A549 (cell line): ENCODE measurements around the gene DNAJC5G. TPM values are rescaled to one million over a fixed set of nuclear protein-coding genes. Genes with fewer than 3 reads are reported as not detected.

Experiments
- ATAC-seq, 2 experiments: fragments of 200-7000 bp in 1 of 2; fragments of >200 bp in 1 of 2; cut with Nextera tagmentation in 1 of 2; cut with Tn5 transposase in 1 of 2; 3 replicates each; pipeline versions ENCODE4 v1.8.0 to v1.9.1; 2018 to 2020; ENCODE audit warnings: mild to moderate bottlenecking in 1 of 2, moderate library complexity in 1 of 2
- CTCF ChIA-PET: fragments of 300-600 bp; sonication (Branson Sonifier 250); formaldehyde crosslinking; extraction: SDS; loops from one replicate; lab custom pipeline; 2021; ENCODE audit warnings: antibody characterized with exemption, inconsistent platforms; lab: Yijun Ruan, JAX
- POLR2A ChIA-PET: fragments of 350-600 bp; formaldehyde crosslinking; extraction: SDS; loops from one replicate; lab custom pipeline; 2021; ENCODE audit warnings: antibody characterized with exemption, inconsistent platforms; lab: Yijun Ruan, JAX
- DNase-seq, 2 experiments: peaks; one replicate each; pipeline versions ENCODE4 v3.0.0 to v3.0.0-alpha.2; 2011 to 2016; ENCODE audit warnings: low read depth in 1 of 2, low spot score in 1 of 2
- FAIRE-seq: peaks from 2 replicates; lab custom pipeline; 2011; peaks lifted over from hg19 to GRCh38; lab: Jason Lieb, UNC
- H3K27ac ChIP-seq, 2 experiments: fragments of >200 bp; sonication (Bioruptor Twin); formaldehyde crosslinking; 3 replicates each; pipeline ENCODE4 v1.5.1; 2016 to 2017
- H3K4me1 ChIP-seq: fragments of >200 bp; sonication (Bioruptor Twin); formaldehyde crosslinking; 3 replicates; pipeline ENCODE4 v1.6.1; 2016
- H3K4me2 ChIP-seq: fragments of >200 bp; sonication (Bioruptor Twin); formaldehyde crosslinking; 3 replicates; pipeline ENCODE4 v1.6.1; 2016
- H3K4me3 ChIP-seq: fragments of >200 bp; sonication (Bioruptor Twin); formaldehyde crosslinking; 3 replicates; pipeline ENCODE4 v1.5.1; 2016
- H3K9me3 ChIP-seq: fragments of >200 bp; sonication (Bioruptor Twin); formaldehyde crosslinking; 3 replicates; pipeline ENCODE4 v1.6.1; 2016
- ATOH8 ChIP-seq: fragments of 250-450 bp; sonication (Bioruptor Pico); IDR thresholded peaks from 2 replicates; pipeline ENCODE4 v1.5.0; 2020; ENCODE audit warnings: low read depth, mild to moderate bottlenecking, moderate library complexity
- BCL3 ChIP-seq: fragments of >200 bp; sonication (Bioruptor Twin); formaldehyde crosslinking; IDR thresholded peaks from 3 replicates; pipeline ENCODE4 v1.6.1; 2016
- CHD2 ChIP-seq: fragments of 150-350 bp; IDR thresholded peaks from 2 replicates; pipeline ENCODE4 v1.6.1; 2014; ENCODE audit warnings: low read length; ENCODE audit not compliant: partially characterized antibody
- E2F6 ChIP-seq: IDR thresholded peaks from 2 replicates; pipeline ENCODE4 v1.6.1; 2012; ENCODE audit warnings: low read depth, borderline replicate concordance
- ELK1 ChIP-seq: fragments of 150-350 bp; IDR thresholded peaks from 2 replicates; pipeline ENCODE4 v1.6.1; 2014; ENCODE audit warnings: low read depth, mild to moderate bottlenecking, low read length
- EP300 ChIP-seq, 2 experiments: fragments of >200 bp; sonication (Bioruptor Twin); formaldehyde crosslinking; IDR thresholded peaks; 2 replicates in 1 of 2; 3 replicates in 1 of 2; pipeline ENCODE4 v1.6.1; 2016 to 2017
- FOSL2 ChIP-seq, 2 experiments: fragments of 450-650 bp in 1 of 2; fragments of >200 bp in 1 of 2; sonication (Bioruptor Twin) in 1 of 2; formaldehyde crosslinking; IDR thresholded peaks; 2 replicates each; pipeline versions ENCODE4 v1.5.0 to v1.6.1; 2016 to 2020; ENCODE audit warnings: mild to moderate bottlenecking in 1 of 2, moderate library complexity in 1 of 2
- HEYL ChIP-seq: fragments of 250-450 bp; sonication (Bioruptor Pico); IDR thresholded peaks from 2 replicates; pipeline ENCODE4 v1.8.0; 2021; ENCODE audit warnings: mild to moderate bottlenecking, moderate library complexity
- HOXA7 ChIP-seq: fragments of 250-450 bp; sonication (Bioruptor Pico); IDR thresholded peaks from 2 replicates; pipeline ENCODE4 v1.5.0; 2020; ENCODE audit warnings: mild to moderate bottlenecking, moderate library complexity
- JUN ChIP-seq, 2 experiments: fragments of >200 bp; sonication (Bioruptor Twin); formaldehyde crosslinking; IDR thresholded peaks; 2 replicates in 1 of 2; 3 replicates in 1 of 2; pipeline ENCODE4 v1.6.1; 2016 to 2017
- JUNB ChIP-seq: fragments of >200 bp; sonication (Bioruptor Twin); formaldehyde crosslinking; IDR thresholded peaks from 2 replicates; pipeline ENCODE4 v1.6.1; 2016
- KDM1A ChIP-seq: fragments of 200-600 bp; sonication (generic); IDR thresholded peaks from 2 replicates; pipeline ENCODE4 v1.6.1; 2016; ENCODE audit warnings: low read depth, mild to moderate bottlenecking
- MAZ ChIP-seq: fragments of 150-350 bp; IDR thresholded peaks from 2 replicates; pipeline ENCODE4 v1.6.1; 2014; ENCODE audit warnings: antibody characterized with exemption, low read depth, low read length, borderline replicate concordance
- NFE2L2 ChIP-seq: fragments of 150-350 bp; conservative IDR thresholded peaks from 2 replicates; pipeline ENCODE4 v1.6.1; 2014; ENCODE audit warnings: low read length
- NR3C1 ChIP-seq: fragments of >200 bp; sonication (Bioruptor Twin); formaldehyde crosslinking; IDR thresholded peaks from 3 replicates; pipeline ENCODE4 v1.6.1; 2017
- POLR2A ChIP-seq: IDR thresholded peaks from 2 replicates; pipeline ENCODE4 v1.6.1; 2012; ENCODE audit warnings: mild to moderate bottlenecking, low read length
- POLR2AphosphoS2 ChIP-seq: conservative IDR thresholded peaks from 2 replicates; pipeline ENCODE4 v1.6.1; 2012; ENCODE audit warnings: low read length, improper control_type of control experiment, inconsistent platforms
- RAD21 ChIP-seq, 2 experiments: fragments of >200 bp in 1 of 2; sonication (Bioruptor Twin) in 1 of 2; formaldehyde crosslinking in 1 of 2; IDR thresholded peaks in 1 of 2; conservative IDR thresholded peaks in 1 of 2; 2 replicates in 1 of 2; 3 replicates in 1 of 2; pipeline ENCODE4 v1.6.1; 2012 to 2018; ENCODE audit warnings: inconsistent platforms in 1 of 2
- RARB ChIP-seq: fragments of 250-450 bp; sonication (Bioruptor Pico); IDR thresholded peaks from 2 replicates; pipeline ENCODE4 v1.8.0; 2021; ENCODE audit warnings: mild to moderate bottlenecking, moderate library complexity
- RFX5 ChIP-seq: fragments of 450-650 bp; IDR thresholded peaks from 2 replicates; pipeline ENCODE4 v1.7.1; 2014; ENCODE audit warnings: antibody characterized with exemption, mild to moderate bottlenecking, moderate library complexity
- RNF2 ChIP-seq: fragments of 200-600 bp; sonication (generic); IDR thresholded peaks from 2 replicates; pipeline ENCODE4 v1.6.1; 2016; ENCODE audit warnings: low read depth, mild to moderate bottlenecking, antibody characterized with exemption, moderate library complexity, borderline replicate concordance
- TFCP2L1 ChIP-seq: fragments of 250-450 bp; sonication (Bioruptor Pico); IDR thresholded peaks from 2 replicates; pipeline ENCODE4 v1.5.0; 2021; ENCODE audit warnings: mild to moderate bottlenecking
- TP53 ChIP-seq: fragments of 250-450 bp; sonication (Bioruptor Pico); IDR thresholded peaks from 2 replicates; pipeline ENCODE4 v1.5.0; 2021; ENCODE audit warnings: mild to moderate bottlenecking, moderate library complexity
- ZFP36 ChIP-seq: fragments of 450-650 bp; IDR thresholded peaks from 2 replicates; pipeline ENCODE4 v1.6.1; 2014; ENCODE audit warnings: borderline replicate concordance; ENCODE audit not compliant: partially characterized antibody
- ZNF302 ChIP-seq: fragments of 250-450 bp; sonication (Bioruptor Pico); IDR thresholded peaks from 2 replicates; pipeline ENCODE4 v1.9.0; 2021; ENCODE audit warnings: inconsistent platforms, mild to moderate bottlenecking, moderate library complexity
- ZSCAN20 ChIP-seq: fragments of 250-450 bp; sonication (Bioruptor Pico); IDR thresholded peaks from 2 replicates; pipeline ENCODE4 v1.8.0; 2022; ENCODE audit warnings: mild to moderate bottlenecking, moderate library complexity
- WGBS: methylation state at CpG from one replicate; pipeline ENCODE4 v1.1.6; 2017; ENCODE audit errors: missing lambda C conversion rate; 5-methylcytosine and 5-hydroxymethylcytosine counted together
- polyA plus RNA-seq, 4 experiments: library from polyadenylated mRNA; depleted of rRNA in 3 of 4; stranded (reverse); fragments of >200 nt; fragmentation: RNase III in 1 of 4; extraction: RNeasy Plus Mini Kit Qiagen cat#74134 plus additional on column Dnase treatment in 1 of 4; gene quantifications; 2 replicates in 3 of 4; 3 replicates in 1 of 4; pipeline ENCODE4 v1.2.3, GENCODE V29; 2011 to 2017

DNAJC5G gene
- polyA plus RNA-seq, 2 of the 4 experiments (the other 2 are of a cell fraction): not detected

GRCh38 chr2:27261241-27261925 is 13.8 kb upstream of the DNAJC5G start:
- H3K4me2 ChIP-seq: no peak overlapping the region
- H3K4me1 ChIP-seq: peaks cover 21% of the 10 kb centered on the region
- H3K27ac ChIP-seq: no peak overlapping the region
- WGBS: 88% methylated on average over 11 of the region's 11 CpGs
- ChIA-PET CTCF (interaction anchor here (1.2 to 14.1 kb wide), 7 partner anchors 10 to 163 kb away, joined by 3 to 302 read pairs (median 22); partner anchors contain the start of genes DNAJC5G, TRIM54 and UCN), POLR2A (no interaction called here)
- FAIRE-seq (no peak), ATAC-seq (no peak), DNase-seq (no peak)
- H3K9me3 ChIP-seq: no peaks in the 10 kb centered on the region
- H3K4me3 ChIP-seq: no peak overlapping the region
- TF ChIP-seq POLR2AphosphoS2 (no peak), ZFP36 (no peak), NR3C1 (no peak), TP53 (CRISPR knock-in tag) (no peak), BCL3 (no peak), ELK1 (no peak), FOSL2 (IDR thresholded peaks at IDR 0.05) (no peak), FOSL2 (CRISPR knock-in tag; IDR thresholded peaks at IDR 0.05) (no peak), EP300 (IDR thresholded peaks at IDR 0.05) (no peak), ZSCAN20 (CRISPR knock-in tag) (no peak), JUN (IDR thresholded peaks at IDR 0.05) (no peak), HEYL (CRISPR knock-in tag) (no peak)

GRCh38 chr2:27261926-27262298 is 13.3 kb upstream of the DNAJC5G start:
- 83% methylated on average over 27 of the region's 40 CpGs for WGBS
- FAIRE-seq (no peak), ATAC-seq (no peak)
- CTCF ChIA-PET: interaction anchor here (1.2 to 14.1 kb wide), 8 partner anchors 11 to 164 kb away, joined by 3 to 302 read pairs (median 14); partner anchors contain the start of genes DNAJC5G, TRIM54 and UCN
- H3K4me1 ChIP-seq: peaks cover 21% of the 10 kb centered on the region
- TF ChIP-seq HOXA7 (CRISPR knock-in tag): no peak
- TF ChIP-seq ZNF302 (CRISPR knock-in tag): no peak
- no peak for TF ChIP-seq RFX5
- no peak for TF ChIP-seq POLR2A
- no peak for TF ChIP-seq NR3C1
- TF ChIP-seq CHD2: no peak
- no peak for TF ChIP-seq RAD21 (conservative IDR thresholded peaks at IDR 0.05 in 1 of 2, IDR thresholded peaks at IDR 0.05 in 1 of 2)
- no peak for TF ChIP-seq ATOH8 (CRISPR knock-in tag)
- no peak for TF ChIP-seq MAZ
- TF ChIP-seq KDM1A: no peak
- TF ChIP-seq JUNB: no peak
- no peak for TF ChIP-seq E2F6
- TF ChIP-seq ZSCAN20 (CRISPR knock-in tag): no peak
- no peak for TF ChIP-seq EP300 (IDR thresholded peaks at IDR 0.05)
- no peak for TF ChIP-seq RNF2
- TF ChIP-seq NFE2L2: no peak
- TF ChIP-seq RARB (CRISPR knock-in tag): no peak
- TF ChIP-seq TFCP2L1 (CRISPR knock-in tag): no peak
- TF ChIP-seq, all 56 proteins: peak for 0
- Histone ChIP-seq H3K9me3 (no peaks in the 10 kb centered on the region), H3K27ac (peak overlapping the region in 1 of 2 experiments; percentile 82; a peak in 4 of 6 replicates), H3K4me2 (peak overlapping the region; percentile 94), H3K4me3 (peak overlapping the region; percentile 75)
- no peak for DNase-seq
- POLR2A ChIA-PET: interaction anchor here (1.4 kb wide), 1 partner anchor 31 kb away, joined by 4 read pairs; no protein-coding TSS in a partner anchor
